Uterus (tissue), 2 donors: Measurements from ENCODE around the gene LRRC71.

ENCODE experiments used
- CTCF ChIP-seq, 4 experiments: fragments of 200-600 bp in 2 of 4; fragments of 450-650 bp in 2 of 4; sonication (generic) in 2 of 4; IDR thresholded peaks; one replicate each; pipeline ENCODE4 v1.5.1; 2016 to 2019; ENCODE audit warnings: antibody characterized with exemption in 4 of 4, mild to moderate bottlenecking in 2 of 4, moderate library complexity in 1 of 4
- POLR2A ChIP-seq, 2 donors: fragments of 450-650 bp; IDR thresholded peaks; one replicate each; pipeline ENCODE4 v1.6.1; 2016; ENCODE audit warnings: antibody characterized with exemption in 2 of 2, mild to moderate bottlenecking in 1 of 2, moderate library complexity in 1 of 2

- no peak for TF ChIP-seq POLR2A (IDR thresholded peaks at IDR 0.05)
- no peak for TF ChIP-seq CTCF (IDR thresholded peaks at IDR 0.05)
Measured at GRCh38 chr1:156874572-156875340, 45.7 kb upstream of the LRRC71 start.
